GM21367 (cell line): ENCODE results near the gene B3GALNT2.
"Not testable (repeated sequence)": the region's sequence is repeated elsewhere in the genome, so short reads cannot be mapped to it uniquely, and the experiment has no call there.

Experiments
- ATAC-seq: cut with Tn5 transposase; IDR thresholded peaks from one replicate; pipeline ENCODE4 v1.9.1; 2021; ENCODE audit not compliant: unreplicated experiment

B3GALNT2 gene

DNA sequence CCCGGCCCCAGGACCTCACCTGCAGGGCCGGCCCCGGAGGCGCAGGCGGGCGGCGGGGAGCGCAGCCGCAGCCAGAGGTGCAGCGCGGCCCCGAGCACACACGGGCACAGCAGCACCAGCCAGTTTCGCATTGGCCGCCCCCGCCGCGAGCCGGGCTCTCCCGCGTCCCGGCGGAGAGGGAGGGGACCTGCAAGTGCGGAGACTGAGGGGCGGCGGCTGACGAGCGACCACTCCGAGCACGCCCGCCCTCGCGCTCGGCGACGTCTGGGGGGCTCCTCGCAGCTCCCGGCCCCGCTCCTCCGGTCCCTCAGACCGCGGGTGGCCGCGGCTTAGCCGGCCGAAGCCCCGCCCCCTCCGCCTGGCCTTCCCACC lies at the start of gene B3GALNT2:
TSS of gene B3GALNT2 (minus strand) at position 331 of the 372 bp plus-strand sequence. CDS start at position 131, 200 bp downstream.
- peak; percentile 33 for ATAC-seq

DNA sequence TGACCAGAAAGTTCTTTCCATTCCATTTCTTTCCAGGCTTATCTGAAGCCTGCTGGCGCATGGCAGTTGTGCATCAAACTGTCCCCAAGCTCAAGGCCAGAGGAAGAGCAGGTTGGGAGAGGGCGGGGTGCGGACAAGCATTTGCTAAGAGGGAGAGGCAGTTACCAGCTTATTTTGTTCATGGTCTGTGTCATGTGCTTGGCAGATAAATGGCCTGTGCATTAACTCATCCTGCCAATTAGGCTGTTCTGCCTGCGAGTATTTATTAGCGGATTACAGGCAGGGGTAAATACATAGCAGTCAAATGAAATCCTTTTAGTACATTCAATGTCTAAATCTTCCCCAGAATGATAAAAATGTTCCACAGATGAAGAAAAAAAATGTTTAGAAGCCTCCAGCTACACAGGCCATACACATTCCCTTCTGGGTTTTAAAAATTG lies 48.9 kb upstream of the B3GALNT2 start:
- ATAC-seq: no peak

DNA sequence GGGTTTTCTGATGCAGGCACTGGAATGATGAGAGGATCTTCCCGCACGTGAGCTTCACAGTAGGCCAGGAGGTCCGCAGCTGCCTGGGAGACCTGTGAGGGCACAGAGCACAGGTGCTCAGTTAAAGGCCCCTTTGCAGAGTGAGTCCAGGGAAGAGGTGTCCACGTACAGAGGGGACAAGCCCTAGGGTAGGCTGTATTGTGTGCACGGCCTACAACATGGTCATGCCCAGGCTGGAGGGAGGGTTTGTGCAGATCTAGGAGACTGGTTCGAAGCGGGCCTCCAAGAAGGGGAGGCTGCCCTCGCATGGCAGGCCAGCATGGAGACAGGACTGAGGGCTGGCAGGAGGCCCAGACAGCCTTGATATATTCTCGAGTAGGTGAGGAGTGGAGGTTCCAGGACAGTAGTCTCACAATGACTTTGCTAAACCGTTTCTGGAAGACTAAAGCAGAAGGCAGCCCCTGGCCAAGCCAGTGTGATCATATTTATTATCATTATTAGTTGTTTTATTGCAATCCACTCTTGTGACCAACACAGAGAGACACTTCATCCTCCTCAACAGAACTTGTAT lies 48.0 kb upstream of the B3GALNT2 start:
- ATAC-seq: no peak

DNA sequence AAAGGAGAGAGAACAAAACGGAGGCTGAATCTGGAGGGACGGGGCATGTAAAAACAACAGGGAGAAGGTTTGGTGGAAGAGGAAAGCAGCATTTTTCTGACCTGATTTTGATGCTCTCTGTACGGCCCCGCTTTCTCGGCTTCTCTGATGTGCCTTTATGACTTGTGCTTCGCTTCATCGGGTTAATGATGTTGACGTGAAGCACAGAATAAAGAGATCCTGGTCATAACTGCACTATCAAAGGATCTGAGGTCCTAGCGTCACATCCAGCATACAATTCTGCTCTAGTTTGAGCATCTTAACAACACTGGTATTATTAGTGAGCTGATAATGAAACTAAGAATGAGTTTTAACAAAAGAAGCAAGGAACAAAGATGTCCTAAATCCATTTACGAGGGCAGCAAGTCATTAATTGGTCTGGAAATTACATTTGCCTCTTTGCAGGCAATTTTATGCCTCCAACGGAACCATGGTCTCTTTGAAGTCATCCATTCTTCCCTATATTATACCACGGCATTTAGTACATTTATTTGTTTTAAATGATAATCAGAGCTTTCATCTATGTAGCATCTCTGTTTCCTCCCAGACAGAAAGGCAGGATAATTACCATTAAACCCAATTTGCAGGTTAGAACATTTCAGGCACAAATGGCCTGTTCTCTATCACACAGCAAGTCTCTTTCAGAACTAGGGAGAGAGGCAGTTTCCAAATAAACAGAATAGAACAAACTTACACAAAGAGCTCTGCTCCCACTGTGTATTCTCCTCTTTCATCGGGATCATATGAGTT lies 45.3 kb upstream of the B3GALNT2 start:
- ATAC-seq: no peak

DNA sequence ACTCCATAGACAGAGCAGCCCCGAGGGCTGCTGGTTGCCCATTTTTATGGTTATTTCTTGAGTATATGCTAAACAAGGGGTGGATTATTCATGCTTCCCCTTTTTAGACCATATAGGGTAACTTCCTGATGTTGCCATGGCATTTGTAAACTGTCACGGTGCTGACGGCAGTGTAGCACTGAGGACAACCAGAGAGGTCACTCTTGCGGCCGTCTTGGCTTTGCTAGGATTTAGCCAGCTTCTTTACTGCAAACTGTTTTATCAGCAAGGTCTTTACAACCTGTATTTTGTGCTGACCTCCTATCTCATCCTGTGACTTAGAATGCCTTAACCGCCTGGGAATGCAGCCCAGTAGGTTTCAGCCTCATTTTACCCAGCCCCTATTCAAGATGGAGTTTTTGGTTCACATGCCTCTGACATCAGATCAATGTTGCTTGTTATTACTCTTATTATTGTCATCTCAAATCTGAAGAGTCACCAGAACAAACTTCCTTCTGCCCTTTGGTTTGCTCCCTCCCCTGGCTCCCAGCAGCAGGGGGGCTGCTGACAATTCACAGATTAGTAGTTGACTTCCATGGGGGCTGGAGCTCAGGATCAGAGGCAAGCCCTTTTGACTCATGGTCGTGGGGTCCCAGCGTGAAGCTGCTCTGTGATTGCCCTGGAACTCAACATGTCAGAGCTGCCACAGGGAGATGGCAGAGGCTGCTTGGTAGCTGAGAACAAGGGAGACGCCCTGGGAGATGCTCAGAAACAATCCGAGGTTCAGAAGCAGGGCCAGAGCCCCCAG lies 42.3 kb upstream of the B3GALNT2 start:
- not testable (repeated sequence) for ATAC-seq

DNA sequence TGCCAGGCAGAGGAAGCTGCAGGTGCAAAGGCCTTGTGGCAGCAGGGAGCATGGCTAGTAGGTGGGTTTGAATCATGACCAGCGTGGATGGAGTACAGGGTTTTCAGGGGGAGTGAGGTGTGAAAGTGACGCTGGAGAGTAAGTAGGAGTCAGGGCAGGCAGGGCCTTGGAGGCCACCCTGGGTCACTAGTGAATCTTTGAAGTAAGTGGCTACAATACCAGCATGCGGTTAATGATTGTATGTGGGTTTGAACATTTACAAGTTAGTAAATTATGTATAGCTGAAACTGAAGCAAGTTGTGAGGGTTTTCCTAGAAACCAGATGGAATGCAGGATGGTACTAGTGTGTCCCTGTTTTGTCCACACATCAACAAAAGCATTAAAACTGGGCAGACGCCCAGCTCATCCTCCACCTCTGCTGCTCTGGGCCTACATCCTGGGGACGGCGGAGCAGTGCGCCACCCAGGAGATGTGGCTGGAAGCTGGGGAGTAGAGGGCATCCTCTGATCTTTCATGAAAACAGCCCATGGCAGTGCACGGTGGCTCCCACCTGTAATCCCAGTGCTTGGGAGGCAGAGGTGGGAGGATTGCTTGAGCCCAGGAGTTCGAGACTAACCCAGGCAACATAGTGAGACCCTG lies 41.2 kb upstream of the B3GALNT2 start:
- no peak for ATAC-seq

DNA sequence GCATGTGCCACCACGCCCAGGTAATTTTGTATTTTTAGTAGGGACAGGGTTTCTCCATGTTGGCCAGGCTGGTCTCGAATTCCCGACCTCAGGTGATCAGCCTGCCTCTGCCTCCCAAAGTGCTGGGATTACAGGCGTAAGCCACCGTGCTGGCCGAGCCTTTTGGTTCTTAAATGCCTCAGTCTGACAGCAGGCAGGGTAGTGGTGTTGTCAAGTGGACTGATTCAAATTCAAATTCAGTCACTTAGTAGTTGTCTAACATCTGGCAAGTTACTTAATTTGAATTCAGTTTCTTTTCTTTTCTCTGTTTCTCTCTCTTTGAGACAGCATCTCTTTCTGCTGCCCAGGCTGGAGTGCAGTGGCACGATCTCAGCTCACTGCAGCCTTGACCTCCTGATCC lies 38.6 kb upstream of the B3GALNT2 start:
- ATAC-seq: not testable (repeated sequence)

DNA sequence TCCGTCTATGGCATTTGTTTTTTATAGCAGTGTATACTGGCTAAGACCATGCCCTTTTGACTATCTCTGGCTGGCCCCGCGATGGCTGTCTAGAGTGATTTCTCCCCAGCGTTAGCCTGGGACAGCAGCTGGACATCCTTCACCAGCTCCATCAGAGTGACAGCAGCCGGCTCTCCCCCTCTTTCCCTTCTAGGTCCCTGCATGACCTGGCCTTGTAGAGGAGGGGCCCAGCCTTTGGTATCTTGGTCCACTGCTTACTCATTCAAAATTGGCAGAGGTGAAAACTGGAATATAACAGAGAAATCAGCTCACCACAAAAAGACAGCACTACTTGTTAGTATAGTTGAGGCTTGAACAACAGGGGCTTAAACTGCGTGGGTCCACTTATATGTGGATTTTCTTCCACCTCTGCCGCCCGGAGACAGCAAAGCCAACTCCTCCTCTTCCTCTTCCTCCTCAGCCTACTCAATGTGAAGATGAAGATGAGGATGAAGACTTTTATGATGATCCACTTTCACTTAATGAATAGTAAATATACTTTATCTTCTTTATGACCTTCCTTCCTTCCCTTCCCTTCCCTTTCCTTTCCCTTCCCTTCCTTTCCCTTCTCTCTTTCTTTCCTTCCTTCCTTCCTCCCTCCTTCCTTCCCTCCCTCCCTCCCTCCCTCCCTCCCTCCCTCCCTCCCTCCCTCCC lies 29.4 kb upstream of the B3GALNT2 start:
- no peak for ATAC-seq

DNA sequence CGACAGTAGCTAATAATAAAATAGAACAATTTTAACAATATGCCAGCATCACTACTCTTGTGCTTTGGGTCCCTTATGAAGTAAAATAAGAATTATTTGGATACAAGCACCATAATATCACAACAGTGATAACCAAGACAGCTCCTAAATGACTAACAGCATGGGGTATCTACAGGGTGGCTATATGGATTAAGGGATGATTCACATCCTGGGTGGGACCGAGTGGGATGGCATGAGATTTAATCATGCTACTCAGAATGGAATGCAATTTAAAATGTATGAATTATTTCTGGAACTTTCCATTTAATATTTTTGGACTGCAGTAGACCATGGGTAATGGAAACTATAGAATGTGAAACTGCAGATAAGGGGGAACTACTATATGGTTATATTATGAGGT lies 28.1 kb upstream of the B3GALNT2 start:
- no peak for ATAC-seq

DNA sequence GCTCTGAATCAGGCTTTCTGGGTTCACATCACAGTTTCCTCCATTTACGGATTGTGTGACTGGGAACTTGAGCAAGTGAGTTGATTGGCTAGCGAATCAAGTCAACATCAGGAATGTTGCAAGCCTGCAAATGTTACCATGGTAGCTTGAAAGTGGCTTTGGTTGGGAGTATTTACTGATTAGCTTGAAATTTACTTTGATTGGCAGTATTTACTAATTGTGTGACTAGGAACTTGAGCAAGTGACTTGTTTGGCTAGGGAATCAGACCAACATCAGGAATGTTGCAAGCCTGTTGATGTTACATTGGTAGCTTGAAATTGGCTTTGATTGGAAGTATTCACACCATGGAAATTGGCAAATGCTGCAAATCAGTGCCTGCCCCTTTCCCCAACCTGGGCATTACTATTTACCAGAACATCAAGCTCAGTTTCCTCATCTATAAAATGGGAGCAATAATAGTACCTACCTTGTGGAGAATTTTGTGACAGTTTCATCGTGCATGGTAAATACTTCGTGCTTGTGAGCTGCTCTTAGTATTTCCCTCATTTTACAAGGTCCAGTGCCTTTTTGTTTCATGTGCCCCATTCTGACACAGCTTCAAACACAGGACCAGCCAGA lies 23.1 kb upstream of the B3GALNT2 start:
- no peak for ATAC-seq

DNA sequence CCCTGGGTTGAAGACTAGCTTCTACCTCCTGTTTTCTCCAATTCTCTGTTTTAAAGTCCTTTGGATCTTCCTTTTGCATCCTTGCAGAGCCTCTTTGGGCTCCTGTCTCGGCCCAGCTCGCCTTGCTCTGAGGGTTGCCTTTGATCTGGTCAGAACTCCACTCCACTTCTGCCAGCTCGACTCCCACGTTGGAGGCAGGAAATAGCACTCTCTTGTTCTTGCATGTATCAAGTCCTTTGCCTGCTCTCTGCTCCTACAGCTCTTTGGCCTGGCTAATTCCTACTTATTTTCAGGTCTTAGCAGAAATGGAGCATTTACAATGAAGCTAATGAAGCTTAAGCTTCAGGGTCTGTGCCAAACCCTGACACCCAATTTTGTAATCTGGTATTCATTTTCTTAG lies 21.1 kb upstream of the B3GALNT2 start:
- no peak for ATAC-seq

DNA sequence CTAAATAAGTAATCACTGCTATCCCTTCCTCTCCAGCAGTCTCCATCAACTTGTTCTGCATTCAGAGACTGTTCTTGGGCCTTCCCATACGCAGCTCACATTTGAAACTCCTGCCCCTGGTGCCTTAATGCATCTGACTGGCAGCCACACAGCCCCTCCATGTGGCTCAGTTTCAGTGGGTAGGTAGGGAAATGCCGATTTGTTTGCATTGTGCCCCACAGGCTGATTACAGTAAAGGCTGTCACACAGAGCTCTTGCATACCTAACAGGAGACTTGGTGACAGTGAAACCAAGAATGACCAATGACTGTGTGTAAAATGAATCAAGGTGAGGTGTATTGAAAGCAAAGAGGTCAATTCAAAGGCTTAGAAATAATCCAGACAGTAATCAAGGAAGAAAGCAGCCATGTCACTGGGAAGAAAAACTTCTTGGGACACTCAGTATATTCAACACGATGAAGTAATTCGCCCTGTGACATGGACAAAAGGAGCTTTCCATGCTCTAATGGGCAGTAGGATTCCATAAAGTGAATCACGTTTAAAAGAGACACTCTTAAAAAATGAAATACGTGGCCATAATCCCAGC lies 12.7 kb upstream of the B3GALNT2 start:
- ATAC-seq: no peak

DNA sequence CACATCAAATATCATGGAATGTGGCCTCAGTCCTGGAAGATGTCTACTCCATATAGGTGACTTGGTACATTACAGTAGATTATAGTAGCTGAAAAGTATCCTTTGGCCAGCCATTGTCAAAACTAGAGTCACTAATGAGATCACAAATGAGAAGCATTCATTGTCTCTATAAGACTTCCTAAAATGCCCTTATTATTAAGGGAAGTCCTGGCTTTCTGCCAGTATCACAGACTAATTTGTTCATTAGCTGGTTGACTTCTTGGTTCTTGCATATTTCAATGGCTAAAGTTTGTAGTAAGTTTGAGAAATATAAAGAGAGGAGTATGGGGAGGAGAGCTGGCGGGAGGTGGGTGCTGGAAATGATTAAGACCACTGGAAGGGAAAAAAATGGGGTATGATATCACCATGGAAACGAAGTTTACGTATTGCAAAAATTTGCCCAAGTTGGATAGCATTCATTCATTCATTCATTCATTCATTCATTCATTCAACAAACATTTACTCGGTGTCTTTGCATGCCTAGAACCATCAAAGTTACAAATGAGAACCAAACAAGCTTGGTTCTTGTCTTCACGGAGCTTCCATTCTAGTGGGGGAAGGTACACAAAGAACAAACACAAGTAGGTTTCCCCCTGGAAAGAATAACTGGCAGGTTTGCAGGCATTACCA lies 11.7 kb upstream of the B3GALNT2 start:
- ATAC-seq: no peak

DNA sequence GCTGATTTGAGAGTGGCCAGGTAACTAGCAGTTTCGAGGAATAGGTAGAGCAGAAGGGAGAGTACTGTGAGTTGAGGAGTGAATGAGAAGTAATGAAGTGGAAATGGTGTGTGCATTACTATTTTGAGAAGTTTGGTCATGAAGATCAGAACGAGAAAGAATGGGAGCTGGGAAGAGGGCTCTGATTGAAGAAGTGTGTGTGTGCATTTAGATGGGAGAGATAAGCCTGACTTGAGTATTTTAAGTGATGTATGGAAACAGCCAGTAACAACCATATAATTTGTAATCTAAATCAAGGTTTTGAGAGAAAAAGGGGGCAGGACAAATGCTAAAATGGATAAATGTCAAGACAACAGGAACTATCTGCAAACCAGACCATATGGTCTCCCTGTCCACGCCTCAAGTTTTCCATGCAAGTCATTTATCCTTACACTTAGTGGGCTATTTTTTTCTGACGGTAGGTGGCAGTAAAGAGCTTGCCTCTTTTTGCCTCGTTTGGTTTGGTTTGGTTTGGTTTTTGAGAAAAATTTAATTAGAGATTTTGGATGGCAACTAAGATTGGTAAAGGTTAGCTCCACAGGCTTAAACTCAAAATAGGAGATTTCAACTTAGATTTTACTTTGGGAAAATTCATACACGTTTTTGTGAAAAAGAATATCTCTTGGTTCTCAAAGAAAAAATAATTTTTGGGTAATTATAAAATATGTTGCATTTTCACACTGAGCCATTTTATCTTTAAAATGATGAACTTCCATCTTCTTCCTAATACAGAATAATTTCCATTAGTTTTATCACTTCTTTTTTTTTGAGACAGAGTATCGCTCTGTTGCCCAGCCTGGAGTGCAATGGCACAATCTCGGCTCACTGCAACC lies 9.5 kb upstream of the B3GALNT2 start:
- no peak for ATAC-seq

DNA sequence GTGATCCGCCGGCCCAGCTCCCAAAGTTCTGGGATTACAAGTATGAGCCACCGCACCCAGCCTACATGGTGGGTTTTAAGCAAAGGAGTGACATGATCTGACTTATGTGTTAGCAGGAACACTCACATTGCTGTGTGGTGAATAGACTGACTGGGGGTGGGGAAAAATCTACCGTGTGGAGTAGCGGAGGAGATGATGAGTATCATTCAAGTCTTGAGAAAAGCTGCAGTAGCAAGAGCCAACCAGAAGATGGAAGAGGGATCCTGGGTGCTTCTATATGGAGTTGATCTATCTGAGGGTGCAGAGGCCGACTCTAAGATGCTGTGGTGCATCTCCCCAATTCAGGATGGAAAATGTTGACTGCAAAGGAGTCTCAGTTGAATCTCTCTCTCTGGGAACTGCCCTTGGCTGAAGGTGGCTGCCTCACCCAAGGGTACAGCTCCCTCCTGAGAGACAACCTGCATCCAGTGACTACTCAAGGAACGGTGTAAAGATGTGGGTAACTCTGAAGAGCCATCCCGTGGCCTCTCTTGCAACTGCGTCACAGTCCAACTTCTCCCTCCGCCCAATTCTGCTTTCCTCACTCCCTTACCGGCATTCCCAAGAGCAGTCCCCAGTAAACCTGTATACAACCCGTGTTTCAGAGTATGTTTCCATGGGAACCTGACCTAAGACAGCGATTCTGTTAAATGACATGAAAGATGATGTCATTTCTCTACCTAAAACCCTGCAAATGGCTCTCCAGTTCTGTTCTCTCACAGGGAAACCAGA lies 7.4 kb upstream of the B3GALNT2 start:
- ATAC-seq: no peak

DNA sequence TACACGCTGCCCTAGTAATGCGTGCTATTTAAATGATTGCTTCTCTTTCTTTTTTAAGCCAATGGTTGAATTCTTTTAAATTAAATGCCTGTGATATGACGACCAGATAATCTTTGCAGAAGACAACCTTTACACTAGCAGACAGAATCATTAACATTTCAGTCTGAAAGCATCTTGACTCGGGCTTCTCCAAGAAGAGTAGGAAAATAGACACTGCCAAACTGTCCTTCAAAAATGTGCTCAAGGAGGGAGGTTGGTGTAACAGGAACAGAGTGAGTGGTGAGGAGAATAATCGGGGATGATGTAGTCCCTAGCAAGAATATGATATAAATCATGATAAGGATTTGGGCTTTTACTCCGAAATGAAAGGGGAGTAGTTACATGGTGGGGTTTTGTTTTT lies 6.6 kb upstream of the B3GALNT2 start:
- no peak for ATAC-seq

DNA sequence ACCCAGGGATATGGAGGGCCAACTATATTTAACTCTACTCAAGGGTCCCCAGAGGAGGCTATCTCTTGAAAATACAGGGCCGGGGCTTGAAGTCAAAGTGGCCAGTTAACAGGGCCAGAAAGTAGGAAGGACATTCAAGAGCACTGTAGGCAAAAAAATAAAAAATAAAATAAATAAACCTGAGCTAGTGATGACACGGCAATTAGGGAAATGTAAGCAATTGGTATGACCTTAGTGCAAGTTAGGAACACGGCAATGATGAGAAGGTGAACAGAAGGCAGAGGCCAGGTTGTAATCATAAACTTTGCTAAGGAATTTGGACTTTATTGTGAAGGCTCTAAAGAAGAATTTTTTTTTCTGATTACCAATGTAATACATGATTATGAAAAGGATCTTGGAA lies 3.4 kb upstream of the B3GALNT2 start:
- no peak for ATAC-seq
